Activated CD4-positive, CD25-positive, alpha-beta regulatory T cell treated with anti-CD3 and anti-CD28 coated beads, Interleukin-2, amount 50 U/mL, for 72 hours (primary cell): ENCODE measurements around the gene WSB1.
"Not testable (repeated sequence)": the region's sequence is repeated elsewhere in the genome, so short reads cannot be mapped to it uniquely, and the experiment has no call there.

Experiments
- DNase-seq: peaks from one replicate; pipeline ENCODE4 v3.0.0; 2021

The WSB1 gene

GRCh38 chr17:27293898-27294688, at the start of gene WSB1:
WSB1 (plus strand) TSS chr17:27294114; CDS start chr17:27294396, 282 bp downstream.
- peak; percentile 94 for DNase-seq

GRCh38 chr17:27244491-27245223, 49.3 kb upstream of the WSB1 start:
- DNase-seq, result no peak

GRCh38 chr17:27245230-27245696, 48.7 kb upstream of the WSB1 start:
- DNase-seq, result no peak

GRCh38 chr17:27246537-27246936, 47.4 kb upstream of the WSB1 start:
- DNase-seq, result no peak

- DNase-seq, result no peak
These were observed 46.6 kb upstream of the WSB1 start for GRCh38 chr17:27247071-27247957.

- DNase-seq, result no peak
These were observed 46.0 kb upstream of the WSB1 start for GRCh38 chr17:27247958-27248342.

GRCh38 chr17:27250791-27251190, 43.1 kb upstream of the WSB1 start:
- DNase-seq, result not testable (repeated sequence)

GRCh38 chr17:27254802-27255201, 39.1 kb upstream of the WSB1 start:
- not testable (repeated sequence) for DNase-seq

- no peak for DNase-seq
These were observed 37.5 kb upstream of the WSB1 start for GRCh38 chr17:27256225-27257030.

GRCh38 chr17:27257031-27257357, 36.9 kb upstream of the WSB1 start:
- no peak for DNase-seq

- DNase-seq, result no peak
These were observed 34.6 kb upstream of the WSB1 start for GRCh38 chr17:27259356-27259755.

- DNase-seq, result no peak
These were observed 30.5 kb upstream of the WSB1 start for GRCh38 chr17:27263386-27263785.

GRCh38 chr17:27264068-27264812, 29.7 kb upstream of the WSB1 start:
- no peak for DNase-seq

- DNase-seq, result no peak
These were observed 28.6 kb upstream of the WSB1 start for GRCh38 chr17:27265333-27265732.

GRCh38 chr17:27266228-27266627, 27.7 kb upstream of the WSB1 start:
- DNase-seq, result no peak

- no peak for DNase-seq
These were observed 25.4 kb upstream of the WSB1 start for GRCh38 chr17:27268394-27269085.

GRCh38 chr17:27269201-27269600, 24.7 kb upstream of the WSB1 start:
- DNase-seq, result no peak

- no peak for DNase-seq
These were observed 23.9 kb upstream of the WSB1 start for GRCh38 chr17:27269974-27270373.

- DNase-seq, result no peak
These were observed 17.2 kb upstream of the WSB1 start for GRCh38 chr17:27276653-27277156.

- DNase-seq, result not testable (repeated sequence)
These were observed 14.8 kb upstream of the WSB1 start for GRCh38 chr17:27279132-27279531.

GRCh38 chr17:27280527-27280926, 13.4 kb upstream of the WSB1 start:
- no peak for DNase-seq
